ENCODE data around the gene UBAC2.

The UBAC2 gene

DNA sequence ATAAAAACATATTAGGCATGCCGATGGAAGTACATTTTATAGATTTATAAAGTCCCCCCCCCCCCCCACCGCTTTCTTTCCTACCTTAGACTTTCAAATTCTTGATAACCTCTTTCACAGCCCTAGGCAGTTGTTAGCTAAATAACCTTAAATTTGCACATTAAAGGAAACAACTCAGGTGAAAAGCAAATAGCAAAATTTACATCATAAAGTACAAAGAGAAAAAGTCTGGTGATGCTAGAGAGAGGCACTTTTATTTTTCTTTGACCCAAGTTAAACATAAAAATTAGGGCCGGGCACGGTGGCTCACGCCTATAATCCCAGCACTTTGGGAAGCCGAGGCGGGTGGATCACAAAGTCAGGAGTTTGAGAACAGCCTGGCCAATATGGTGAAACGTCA, 15.0 kb upstream of the UBAC2 start:
- H3K27me3 ChIP-seq (ENCODE audit: insufficient read depth, low read depth) = no peaks in the 10 kb centered on the region
- no peaks in the 10 kb centered on the region for H3K79me2 ChIP-seq (ENCODE audit: insufficient read depth, low read depth)
- no peak overlapping the region for H3K4me2 ChIP-seq
- no peaks in the 10 kb centered on the region for H3K36me3 ChIP-seq (ENCODE audit: insufficient read depth)
- H3K4me3 ChIP-seq (IDR thresholded peaks at IDR 0.05; ENCODE audit: insufficient read depth, low read depth, low read length) = no peak overlapping the region
- H3K27ac ChIP-seq = no peak overlapping the region
- no peaks in the 10 kb centered on the region for H3K4me1 ChIP-seq (ENCODE audit: low read depth, poor library complexity, severe bottlenecking)
- H3K9ac ChIP-seq = no peak overlapping the region
- H2AFZ ChIP-seq (ENCODE audit: low read depth) = no peak overlapping the region
- H4K20me1 ChIP-seq (ENCODE audit: insufficient read depth) = no peaks in the 10 kb centered on the region
- TF ChIP-seq, protein P1, sequence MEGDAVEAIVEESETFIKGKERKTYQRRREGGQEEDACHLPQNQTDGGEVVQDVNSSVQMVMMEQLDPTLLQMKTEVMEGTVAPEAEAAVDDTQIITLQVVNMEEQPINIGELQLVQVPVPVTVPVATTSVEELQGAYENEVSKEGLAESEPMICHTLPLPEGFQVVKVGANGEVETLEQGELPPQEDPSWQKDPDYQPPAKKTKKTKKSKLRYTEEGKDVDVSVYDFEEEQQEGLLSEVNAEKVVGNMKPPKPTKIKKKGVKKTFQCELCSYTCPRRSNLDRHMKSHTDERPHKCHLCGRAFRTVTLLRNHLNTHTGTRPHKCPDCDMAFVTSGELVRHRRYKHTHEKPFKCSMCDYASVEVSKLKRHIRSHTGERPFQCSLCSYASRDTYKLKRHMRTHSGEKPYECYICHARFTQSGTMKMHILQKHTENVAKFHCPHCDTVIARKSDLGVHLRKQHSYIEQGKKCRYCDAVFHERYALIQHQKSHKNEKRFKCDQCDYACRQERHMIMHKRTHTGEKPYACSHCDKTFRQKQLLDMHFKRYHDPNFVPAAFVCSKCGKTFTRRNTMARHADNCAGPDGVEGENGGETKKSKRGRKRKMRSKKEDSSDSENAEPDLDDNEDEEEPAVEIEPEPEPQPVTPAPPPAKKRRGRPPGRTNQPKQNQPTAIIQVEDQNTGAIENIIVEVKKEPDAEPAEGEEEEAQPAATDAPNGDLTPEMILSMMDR (conservative IDR thresholded peaks at IDR 0.05; ENCODE audit: low read depth, low read length) = no peak

DNA sequence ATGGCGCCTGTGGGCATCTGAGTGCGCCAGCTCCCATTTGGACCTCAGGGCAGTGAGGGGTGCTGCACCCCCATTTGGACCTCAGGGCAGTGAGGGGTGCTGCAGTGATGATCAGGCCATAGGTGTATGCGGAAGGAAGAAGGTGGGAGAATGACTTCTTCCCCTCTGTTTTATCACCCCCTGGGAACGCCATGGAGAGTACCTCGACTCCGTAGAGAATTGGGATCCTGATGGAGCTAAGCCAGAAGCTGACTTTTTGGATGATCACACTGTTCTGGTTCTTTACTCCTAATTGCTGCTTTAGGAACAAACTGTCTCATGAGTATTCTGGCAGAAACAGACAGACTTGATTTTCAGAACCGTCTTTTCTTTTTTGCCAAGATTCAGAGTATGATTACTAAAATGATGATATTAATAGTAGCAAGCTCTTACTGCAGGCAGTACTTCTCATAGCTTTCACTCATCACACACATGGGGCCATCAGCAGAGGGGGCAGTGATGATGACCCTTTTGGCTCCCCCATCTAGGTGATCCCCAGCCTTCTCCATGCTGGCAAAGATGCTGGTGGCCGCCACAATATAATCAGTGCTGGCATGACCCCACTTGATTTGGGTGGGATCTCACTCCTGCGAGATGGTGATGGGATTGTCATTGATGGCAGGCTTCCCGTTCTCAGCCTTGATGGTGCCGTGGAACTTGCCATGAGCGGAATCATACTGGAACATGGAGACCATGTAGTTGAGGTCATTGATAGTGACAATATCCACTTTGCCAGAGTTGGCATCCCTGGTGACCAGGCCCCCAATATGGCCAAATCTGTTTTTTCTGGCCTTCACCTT, 10.3 kb upstream of the UBAC2 start:
- Histone ChIP-seq H4K20me1 (ENCODE audit: insufficient read depth) (no peaks in the 10 kb centered on the region), H3K4me3 (IDR thresholded peaks at IDR 0.05; ENCODE audit: insufficient read depth, low read depth, low read length) (no peak overlapping the region), H2AFZ (ENCODE audit: low read depth) (no peak overlapping the region), H3K36me3 (ENCODE audit: insufficient read depth) (no peaks in the 10 kb centered on the region), H3K9ac (no peak overlapping the region), H3K79me2 (ENCODE audit: insufficient read depth, low read depth) (no peaks in the 10 kb centered on the region), H3K27me3 (ENCODE audit: insufficient read depth, low read depth) (no peaks in the 10 kb centered on the region), H3K4me1 (ENCODE audit: low read depth, poor library complexity, severe bottlenecking) (no peaks in the 10 kb centered on the region), H3K4me2 (no peak overlapping the region), H3K27ac (no peak overlapping the region)
- TF ChIP-seq, protein P1 (conservative IDR thresholded peaks at IDR 0.05; ENCODE audit: low read depth, low read length) = no peak

DNA sequence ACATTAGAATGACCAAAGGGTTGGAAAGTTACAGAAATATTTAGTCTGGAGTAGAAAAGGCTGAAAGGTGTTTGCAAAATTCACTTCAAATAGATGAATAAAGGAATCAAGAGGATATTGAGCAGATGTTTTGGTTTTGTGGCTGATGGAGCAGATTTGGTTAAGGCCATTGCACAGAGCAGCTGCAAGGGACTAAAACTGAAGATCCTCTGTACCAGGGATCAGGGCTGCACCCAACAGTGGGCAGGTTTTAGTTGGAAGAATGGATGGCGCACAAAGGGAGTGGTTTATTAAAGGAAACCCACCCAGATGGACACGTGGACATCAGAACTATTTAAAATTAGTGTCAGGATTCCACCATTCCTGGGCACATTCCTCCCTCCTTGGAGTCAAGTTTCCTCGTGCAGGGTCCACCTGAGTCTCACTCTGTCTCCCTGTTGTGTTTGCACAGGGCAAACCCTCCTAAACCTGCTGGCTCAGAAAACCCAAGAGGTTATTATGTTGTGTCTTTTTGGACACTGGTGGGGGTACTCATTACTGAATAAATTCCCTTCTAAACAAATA, 9.2 kb upstream of the UBAC2 start:
- H3K36me3 ChIP-seq (ENCODE audit: insufficient read depth) = no peaks in the 10 kb centered on the region
- no peaks in the 10 kb centered on the region for H3K4me1 ChIP-seq (ENCODE audit: low read depth, poor library complexity, severe bottlenecking)
- H3K4me3 ChIP-seq (IDR thresholded peaks at IDR 0.05; ENCODE audit: insufficient read depth, low read depth, low read length) = no peak overlapping the region
- no peaks in the 10 kb centered on the region for H3K79me2 ChIP-seq (ENCODE audit: insufficient read depth, low read depth)
- H3K27ac ChIP-seq = no peak overlapping the region
- no peaks in the 10 kb centered on the region for H3K27me3 ChIP-seq (ENCODE audit: insufficient read depth, low read depth)
- no peak overlapping the region for H3K9ac ChIP-seq
- H4K20me1 ChIP-seq (ENCODE audit: insufficient read depth) = no peaks in the 10 kb centered on the region
- H3K4me2 ChIP-seq = no peak overlapping the region
- no peak overlapping the region for H2AFZ ChIP-seq (ENCODE audit: low read depth)
- TF ChIP-seq, protein P1 (conservative IDR thresholded peaks at IDR 0.05; ENCODE audit: low read depth, low read length) = no peak

DNA sequence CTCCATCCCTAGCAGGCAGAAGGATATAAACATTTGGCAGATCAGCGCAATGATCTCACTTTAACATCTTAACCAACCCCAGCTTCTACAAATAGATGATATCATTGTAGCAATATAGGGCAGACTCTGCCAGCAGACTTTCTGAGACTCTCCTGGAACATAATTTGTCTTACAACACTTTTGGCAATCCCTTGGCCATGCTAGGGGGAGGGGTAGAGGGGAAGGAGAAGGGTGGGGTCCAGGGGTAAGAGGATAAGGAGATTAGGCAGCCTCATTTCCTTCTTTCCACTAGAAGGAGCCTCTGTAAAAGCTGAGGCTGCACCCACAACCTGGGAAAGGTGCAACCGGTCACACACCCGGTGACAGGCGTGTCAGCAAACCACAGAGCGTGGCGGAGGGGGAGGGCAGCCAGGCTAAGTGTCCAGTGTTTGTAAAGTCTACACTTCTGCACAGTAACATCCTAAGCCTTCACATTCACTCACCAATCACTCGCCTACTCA, 8.7 kb upstream of the UBAC2 start:
- TF ChIP-seq, protein P1 (conservative IDR thresholded peaks at IDR 0.05; ENCODE audit: low read depth, low read length) = no peak
- Histone ChIP-seq H2AFZ (ENCODE audit: low read depth) (no peak overlapping the region), H3K4me2 (no peak overlapping the region), H4K20me1 (ENCODE audit: insufficient read depth) (no peaks in the 10 kb centered on the region), H3K4me1 (ENCODE audit: low read depth, poor library complexity, severe bottlenecking) (no peaks in the 10 kb centered on the region), H3K27me3 (ENCODE audit: insufficient read depth, low read depth) (no peaks in the 10 kb centered on the region), H3K36me3 (ENCODE audit: insufficient read depth) (no peaks in the 10 kb centered on the region), H3K79me2 (ENCODE audit: insufficient read depth, low read depth) (no peaks in the 10 kb centered on the region), H3K9ac (no peak overlapping the region), H3K4me3 (IDR thresholded peaks at IDR 0.05; ENCODE audit: insufficient read depth, low read depth, low read length) (no peak overlapping the region), H3K27ac (no peak overlapping the region)
